NCI-H1092 treated with DMSO at 0.1 percent for 48 hours (cell line): ENCODE data around the gene RHOBTB1.
"Not testable (repeated sequence)": the region's sequence is repeated elsewhere in the genome, so short reads cannot be mapped to it uniquely, and the experiment has no call there.

Experiments
- DNase-seq: peaks from one replicate; lab custom pipeline; 2025; lab: John Stamatoyannopoulos, UW

The RHOBTB1 gene

GRCh38 chr10:60868946-60869345 is 75.0 kb downstream of the RHOBTB1 start:
- DNase-seq, result no peak

DNA sequence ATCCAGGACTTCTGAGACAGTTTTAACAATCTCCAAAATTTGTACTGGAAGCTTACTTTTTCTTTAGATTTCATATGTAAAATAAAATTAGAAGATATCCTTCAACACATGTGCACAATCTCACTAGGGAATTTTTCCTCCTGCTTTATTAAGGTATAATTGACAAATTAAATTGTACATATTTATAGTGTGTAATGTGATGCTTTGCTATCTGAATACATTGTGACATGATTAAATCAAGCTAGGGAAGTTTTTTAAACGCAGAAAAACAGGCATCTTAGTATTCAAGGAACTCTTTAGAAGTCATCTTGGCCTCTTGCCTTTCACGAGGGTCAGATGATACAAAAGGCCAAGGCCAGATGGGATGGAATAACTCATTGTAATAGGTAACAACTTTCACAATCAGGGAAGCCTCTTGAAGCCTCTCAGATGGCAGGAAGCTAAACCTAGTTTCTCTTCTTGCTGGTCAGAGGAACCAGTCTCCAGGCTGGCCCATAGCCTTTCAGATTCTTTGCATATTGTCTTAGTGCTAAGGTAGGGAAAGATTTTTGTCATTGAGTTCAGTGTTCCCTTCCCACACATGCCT is 78.7 kb downstream of the RHOBTB1 start:
- DNase-seq, result no peak

- DNase-seq, result no peak
Measured at GRCh38 chr10:60863796-60864195, 80.2 kb downstream of the RHOBTB1 start.

- DNase-seq, result no peak
Measured at GRCh38 chr10:60862517-60862916, 81.5 kb downstream of the RHOBTB1 start.

DNA sequence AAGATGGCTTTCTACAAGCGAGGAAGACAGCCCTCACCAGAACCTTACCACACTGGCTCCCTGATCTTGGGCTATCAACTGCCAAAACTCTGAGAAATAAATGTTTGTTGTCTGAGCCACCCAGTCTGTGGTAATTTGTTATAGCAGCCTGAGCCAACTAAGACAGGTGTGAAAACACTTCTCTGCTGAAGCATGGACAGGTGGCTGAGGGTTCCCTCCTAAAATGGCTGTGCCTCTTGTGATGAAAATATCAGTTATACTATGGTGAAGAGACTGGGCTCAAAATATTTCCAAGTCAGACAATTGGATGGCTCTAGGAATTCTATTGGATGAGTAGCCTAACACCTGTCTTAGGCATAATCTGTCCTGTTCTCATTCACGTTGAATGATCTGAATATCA is 87.6 kb downstream of the RHOBTB1 start:
- no peak for DNase-seq

DNA sequence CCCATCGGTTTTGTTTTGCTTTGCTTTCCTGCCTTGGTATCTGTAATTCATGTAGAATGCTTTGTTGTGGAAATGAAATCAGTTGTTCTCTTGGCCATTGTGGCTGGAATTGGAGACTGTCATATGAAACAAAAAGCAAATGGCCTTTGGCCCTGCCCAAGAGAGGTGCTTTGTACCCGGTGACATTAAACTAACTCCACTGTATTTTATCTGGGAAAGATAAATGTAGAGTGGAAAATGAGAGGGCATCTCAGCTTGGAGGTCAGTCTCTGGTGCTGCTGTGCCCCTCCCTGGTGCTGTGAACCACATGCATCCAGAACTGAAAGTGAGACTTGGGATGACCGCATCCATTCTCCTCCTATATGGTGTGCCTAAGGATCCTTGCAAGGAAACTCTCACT is 90.3 kb downstream of the RHOBTB1 start:
- DNase-seq, result no peak

DNA sequence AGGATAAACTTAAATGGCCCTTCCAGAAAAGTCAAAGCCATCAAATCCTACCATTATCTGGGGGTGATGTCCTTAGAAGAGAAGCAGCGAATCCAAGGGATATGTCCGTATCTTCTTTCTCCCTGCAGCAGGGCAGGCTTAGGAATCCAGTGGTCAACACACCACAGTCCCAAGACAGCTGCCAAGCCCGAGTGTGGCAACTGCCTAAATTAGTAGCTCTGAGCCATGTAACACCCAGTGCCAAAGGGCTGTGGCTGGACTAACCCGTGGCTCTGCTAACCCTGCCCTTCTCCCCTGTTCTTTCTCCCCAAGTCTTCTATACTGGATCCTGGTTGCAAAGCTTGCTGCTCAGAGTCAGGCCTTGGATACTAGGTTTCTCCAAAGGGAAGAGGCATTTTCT is 90.9 kb downstream of the RHOBTB1 start:
- DNase-seq, result no peak

DNA sequence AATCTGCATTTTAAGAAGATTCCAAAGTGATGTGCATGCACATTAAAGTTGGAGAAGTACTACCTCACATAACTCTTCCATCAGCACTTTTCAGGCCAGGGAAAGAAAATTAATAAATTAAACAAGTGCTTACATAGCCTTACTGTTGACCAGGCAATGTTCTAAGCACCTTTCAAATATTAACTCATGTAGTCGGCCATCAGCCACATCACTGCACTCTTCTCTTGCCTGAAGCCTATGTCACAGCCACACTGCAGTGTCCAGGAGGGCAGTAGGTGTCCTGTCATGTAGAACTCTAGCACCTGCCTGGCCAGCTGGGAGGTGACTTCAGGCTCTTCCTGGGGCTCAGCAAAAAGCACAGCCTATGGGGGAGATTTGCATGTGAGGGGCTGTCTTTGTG is 94.2 kb downstream of the RHOBTB1 start:
- no peak for DNase-seq

DNA sequence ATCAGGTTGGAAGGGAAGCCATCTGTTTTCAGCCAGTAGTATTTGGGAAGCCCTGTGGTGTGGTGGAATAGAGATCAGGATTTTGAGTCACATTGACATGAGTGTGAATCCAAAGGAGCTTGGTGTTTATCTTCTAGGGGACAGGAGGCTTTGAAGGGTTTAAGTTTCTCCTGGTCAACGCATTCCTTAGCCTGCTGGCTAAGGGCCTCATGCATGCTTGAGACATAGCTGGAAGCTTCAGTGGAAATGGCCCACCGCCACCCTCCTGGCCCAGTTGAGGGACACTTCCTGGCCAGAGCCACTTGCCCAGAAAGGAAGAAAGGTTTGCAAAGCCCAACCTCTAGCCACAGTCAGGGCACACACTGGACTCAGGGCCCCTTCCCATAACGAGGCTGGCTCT is 94.8 kb downstream of the RHOBTB1 start:
- no peak for DNase-seq

DNA sequence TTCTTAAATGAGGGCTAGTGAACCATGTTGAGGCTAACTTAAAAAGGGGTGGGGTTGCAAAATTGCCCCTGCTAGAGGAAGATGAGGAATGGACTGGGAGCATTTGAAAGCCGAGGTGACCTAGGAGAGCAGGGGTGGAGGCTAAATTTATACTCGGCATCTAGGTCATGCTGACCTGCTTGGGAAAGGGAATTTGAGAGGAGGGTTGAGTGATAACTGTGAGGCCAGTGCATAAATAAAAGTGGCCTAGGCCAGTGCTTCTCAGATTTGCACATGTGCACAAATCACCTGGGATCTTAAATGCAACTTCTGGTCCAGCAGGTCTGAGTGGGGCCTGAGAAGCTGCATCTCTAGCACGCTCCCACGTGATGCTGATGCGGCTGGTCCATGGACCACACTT is 95.3 kb downstream of the RHOBTB1 start:
- no peak for DNase-seq

GRCh38 chr10:60848126-60848525 is 95.9 kb downstream of the RHOBTB1 start:
- DNase-seq, result no peak

DNA sequence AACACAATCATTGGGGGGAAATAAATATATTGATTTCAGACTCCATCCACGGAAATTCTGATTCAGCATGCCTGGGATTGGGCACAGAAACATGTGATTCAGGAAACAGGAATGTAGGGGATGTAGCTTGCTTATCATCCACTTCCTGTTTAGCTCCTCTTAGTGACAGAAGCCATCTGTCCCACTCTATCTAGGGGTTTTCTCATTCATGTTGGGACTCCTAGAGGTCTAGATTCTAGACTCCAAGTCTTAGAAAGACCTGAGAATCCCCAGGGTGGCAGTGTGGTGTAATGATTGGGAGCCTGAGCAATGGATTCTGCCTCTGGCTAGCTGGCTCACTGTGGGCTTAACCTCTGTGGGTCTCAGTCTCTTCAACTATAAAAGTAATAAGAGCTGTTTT is 97.8 kb downstream of the RHOBTB1 start:
- no peak for DNase-seq

DNA sequence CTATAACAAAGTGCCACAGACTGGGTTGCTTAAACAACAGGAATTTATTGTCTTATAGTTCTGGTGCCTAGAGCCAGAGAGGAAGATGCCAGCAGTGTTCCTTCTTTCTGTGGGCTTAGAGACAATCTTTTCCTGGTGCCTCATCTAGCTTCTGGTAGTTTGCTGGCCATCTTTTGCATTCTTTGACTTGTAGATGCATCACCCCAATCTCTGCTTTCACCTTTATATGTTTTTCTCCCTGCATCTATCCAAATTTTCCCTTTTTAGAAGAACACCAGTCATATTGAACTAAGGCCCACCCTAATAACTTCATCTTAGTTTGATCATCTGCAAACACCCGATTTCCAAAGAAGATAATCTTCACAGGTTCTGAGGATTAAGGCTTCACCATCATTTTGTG is 98.9 kb downstream of the RHOBTB1 start:
- DNase-seq, result no peak

GRCh38 chr10:60842694-60843093 is 101.3 kb downstream of the RHOBTB1 start:
- DNase-seq, result no peak

DNA sequence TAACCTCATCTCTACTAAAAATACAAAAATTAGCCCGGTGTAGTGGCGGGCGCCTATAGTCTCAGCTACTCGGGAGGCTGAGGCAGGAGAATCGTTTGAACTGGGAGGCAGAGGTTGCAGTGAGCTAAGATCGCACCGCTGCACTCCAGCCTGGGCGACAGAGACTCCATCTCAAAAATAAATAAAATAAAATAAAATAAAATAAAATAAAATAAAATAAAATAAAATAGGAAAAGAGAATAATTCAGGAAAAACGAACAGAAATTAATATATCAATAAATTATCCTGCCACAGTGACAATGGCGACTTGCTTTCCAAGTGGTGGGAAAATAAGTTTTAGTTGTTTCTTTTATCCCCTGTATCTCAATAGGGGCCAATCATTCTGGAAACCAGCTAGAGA is 102.8 kb downstream of the RHOBTB1 start:
- DNase-seq, result not testable (repeated sequence)

DNA sequence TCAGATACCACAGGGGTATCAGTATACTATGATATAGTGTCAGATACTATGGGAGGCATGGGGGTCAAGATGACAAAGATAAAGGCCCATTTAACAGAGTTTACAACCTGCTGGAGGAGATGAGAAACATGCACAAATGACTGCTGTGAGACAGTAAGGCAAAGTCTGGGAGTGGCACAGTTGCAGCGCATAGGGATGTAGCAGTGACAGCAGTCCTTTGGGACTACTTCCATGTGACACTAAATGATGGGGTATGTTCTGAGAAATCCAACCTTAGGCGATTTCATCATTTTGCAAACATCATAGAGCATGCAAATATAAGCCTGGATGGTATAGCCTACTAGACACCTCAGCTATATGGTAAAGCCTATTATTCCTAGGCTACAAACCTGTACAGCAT is 108.9 kb downstream of the RHOBTB1 start:
- DNase-seq, result no peak

GRCh38 chr10:60834401-60834800 is 109.6 kb downstream of the RHOBTB1 start:
- DNase-seq, result no peak

GRCh38 chr10:60832136-60832535 is 111.8 kb downstream of the RHOBTB1 start:
- DNase-seq, result not testable (repeated sequence)

- DNase-seq, result no peak
Measured at GRCh38 chr10:60828489-60828852, 115.5 kb downstream of the RHOBTB1 start.

GRCh38 chr10:60827791-60828488 is 116.0 kb downstream of the RHOBTB1 start:
- no peak for DNase-seq

DNA sequence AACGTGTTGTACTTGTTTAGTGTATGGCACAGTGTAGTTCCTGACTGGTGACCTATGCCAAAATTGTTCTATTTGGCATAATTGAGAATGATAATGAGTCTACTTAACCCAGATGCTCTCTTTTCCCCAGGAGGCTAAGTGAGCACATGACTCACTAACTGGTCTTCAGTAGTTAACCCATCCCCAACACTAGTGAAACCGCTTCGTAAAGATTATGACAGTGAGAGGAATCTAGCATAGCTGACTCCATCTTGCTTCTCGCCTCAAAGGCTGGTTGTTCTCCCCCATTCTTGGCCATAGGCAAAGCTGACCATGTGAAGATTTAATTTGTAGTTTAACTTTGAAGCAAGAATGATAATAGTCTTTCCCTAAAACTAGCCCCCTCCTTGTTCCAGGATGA is 118.5 kb downstream of the RHOBTB1 start:
- DNase-seq, result no peak

DNA sequence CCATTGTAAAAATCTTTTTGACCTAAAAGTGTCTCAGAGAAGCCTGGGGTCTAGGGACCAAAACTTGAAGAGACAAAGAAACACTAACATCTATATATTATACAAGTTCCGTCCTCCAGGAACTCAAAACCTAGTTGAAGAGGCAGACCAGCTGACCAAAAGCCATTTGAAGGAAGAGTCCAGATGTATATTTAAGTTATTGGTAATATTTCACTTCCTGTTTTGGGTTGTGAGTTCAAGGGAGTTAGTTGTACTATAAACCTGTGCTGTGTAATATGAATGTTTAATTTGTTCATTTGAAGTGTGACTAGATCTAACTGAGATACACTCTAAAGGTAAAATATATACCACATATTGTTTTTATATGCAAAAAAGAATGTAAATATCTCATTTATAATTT is 120.7 kb downstream of the RHOBTB1 start:
- DNase-seq, result no peak

- DNase-seq, result no peak
Measured at GRCh38 chr10:60822809-60823208, 121.2 kb downstream of the RHOBTB1 start.

- no peak for DNase-seq
Measured at GRCh38 chr10:60821656-60822055, 122.3 kb downstream of the RHOBTB1 start.
